ENCODE measurements around the gene GLP1R. TPM values are rescaled to one million over a fixed set of nuclear protein-coding genes. Genes with fewer than 3 reads are reported as not detected.

The GLP1R gene
- total RNA-seq, 2 donors from 2014 or later, result 1.9 to 5.8 TPM

- no peaks in the 10 kb centered on the region for H3K27me3 ChIP-seq
- H3K36me3 ChIP-seq, result no peaks in the 10 kb centered on the region
- H3K4me3 ChIP-seq, result no peak overlapping the region
- H3K4me1 ChIP-seq, result no peaks in the 10 kb centered on the region
- H3K27ac ChIP-seq, result no peak overlapping the region
- no peak for DNase-seq (ENCODE audit: low spot score)
- TF ChIP-seq, protein P1, sequence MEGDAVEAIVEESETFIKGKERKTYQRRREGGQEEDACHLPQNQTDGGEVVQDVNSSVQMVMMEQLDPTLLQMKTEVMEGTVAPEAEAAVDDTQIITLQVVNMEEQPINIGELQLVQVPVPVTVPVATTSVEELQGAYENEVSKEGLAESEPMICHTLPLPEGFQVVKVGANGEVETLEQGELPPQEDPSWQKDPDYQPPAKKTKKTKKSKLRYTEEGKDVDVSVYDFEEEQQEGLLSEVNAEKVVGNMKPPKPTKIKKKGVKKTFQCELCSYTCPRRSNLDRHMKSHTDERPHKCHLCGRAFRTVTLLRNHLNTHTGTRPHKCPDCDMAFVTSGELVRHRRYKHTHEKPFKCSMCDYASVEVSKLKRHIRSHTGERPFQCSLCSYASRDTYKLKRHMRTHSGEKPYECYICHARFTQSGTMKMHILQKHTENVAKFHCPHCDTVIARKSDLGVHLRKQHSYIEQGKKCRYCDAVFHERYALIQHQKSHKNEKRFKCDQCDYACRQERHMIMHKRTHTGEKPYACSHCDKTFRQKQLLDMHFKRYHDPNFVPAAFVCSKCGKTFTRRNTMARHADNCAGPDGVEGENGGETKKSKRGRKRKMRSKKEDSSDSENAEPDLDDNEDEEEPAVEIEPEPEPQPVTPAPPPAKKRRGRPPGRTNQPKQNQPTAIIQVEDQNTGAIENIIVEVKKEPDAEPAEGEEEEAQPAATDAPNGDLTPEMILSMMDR (IDR thresholded peaks at IDR 0.05), result no peak
- H3K9me3 ChIP-seq, result no peaks in the 10 kb centered on the region
These were observed 41.0 kb upstream of the GLP1R start for GRCh38 chr6:39007575-39007974.

GRCh38 chr6:39008737-39009136 lies 39.8 kb upstream of the GLP1R start:
- Histone ChIP-seq H3K4me3 (no peak overlapping the region), H3K4me1 (no peaks in the 10 kb centered on the region), H3K36me3 (no peaks in the 10 kb centered on the region), H3K27me3 (no peaks in the 10 kb centered on the region), H3K9me3 (no peaks in the 10 kb centered on the region), H3K27ac (no peak overlapping the region)
- TF ChIP-seq, protein P1 (IDR thresholded peaks at IDR 0.05), result no peak
- DNase-seq (ENCODE audit: low spot score), result no peak

GRCh38 chr6:39009476-39009875 lies 39.1 kb upstream of the GLP1R start:
- Histone ChIP-seq H3K27ac (no peak overlapping the region), H3K4me1 (no peaks in the 10 kb centered on the region), H3K9me3 (no peaks in the 10 kb centered on the region), H3K36me3 (no peaks in the 10 kb centered on the region), H3K27me3 (no peaks in the 10 kb centered on the region), H3K4me3 (no peak overlapping the region)
- no peak for DNase-seq (ENCODE audit: low spot score)
- TF ChIP-seq, protein P1 (IDR thresholded peaks at IDR 0.05), result no peak

DNA sequence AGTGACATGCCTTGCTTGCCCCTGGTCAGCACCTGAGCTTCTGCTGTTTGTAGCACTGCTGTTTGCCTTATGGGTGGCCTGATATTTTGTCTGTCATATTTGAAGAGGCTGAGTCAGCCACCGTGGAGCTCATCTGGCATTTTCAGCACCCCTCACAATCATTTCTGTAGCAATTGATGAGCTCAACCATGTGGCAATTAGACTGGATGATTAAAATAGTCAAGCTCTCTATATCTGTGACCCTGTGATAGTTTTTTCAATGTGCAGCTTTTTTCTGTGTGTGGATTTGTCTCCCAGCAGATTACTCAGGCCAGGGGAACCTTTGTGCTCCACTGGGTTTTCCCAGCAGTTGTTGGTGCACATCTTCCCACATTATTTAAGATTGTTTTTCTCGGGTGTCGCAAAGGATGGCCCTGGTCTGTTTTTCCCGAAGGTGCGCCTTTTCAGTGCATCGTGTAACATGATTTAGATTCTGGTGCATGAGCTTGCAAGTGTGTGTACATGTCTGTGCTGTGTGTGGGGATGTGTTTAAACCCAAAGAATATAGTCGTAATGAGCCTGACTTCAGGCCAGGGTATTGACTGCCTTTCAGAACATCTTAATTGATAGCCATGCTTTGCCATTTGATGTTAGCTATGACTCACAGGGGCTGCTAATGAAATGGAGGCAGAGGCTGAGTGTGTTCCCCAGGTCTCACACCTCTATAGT lies 31.6 kb upstream of the GLP1R start:
- Histone ChIP-seq H3K27ac (no peak overlapping the region), H3K9me3 (no peaks in the 10 kb centered on the region), H3K4me1 (no peaks in the 10 kb centered on the region), H3K4me3 (no peak overlapping the region), H3K36me3 (no peaks in the 10 kb centered on the region), H3K27me3 (no peaks in the 10 kb centered on the region)
- DNase-seq (ENCODE audit: low spot score), result no peak
- TF ChIP-seq, protein P1 (IDR thresholded peaks at IDR 0.05), result no peak

- no peaks in the 10 kb centered on the region for H3K9me3 ChIP-seq
These were observed 31.1 kb upstream of the GLP1R start for GRCh38 chr6:39017547-39017880.

More at GRCh38 chr6:39017547-39017880, 31.1 kb upstream of the GLP1R start:
- Histone ChIP-seq H3K27ac (no peak overlapping the region), H3K4me3 (no peak overlapping the region), H3K36me3 (no peaks in the 10 kb centered on the region), H3K4me1 (no peaks in the 10 kb centered on the region), H3K27me3 (no peaks in the 10 kb centered on the region)
- no peak for DNase-seq (ENCODE audit: low spot score)
- TF ChIP-seq, protein P1 (IDR thresholded peaks at IDR 0.05), result no peak
